Astrocyte (in vitro differentiated cells and primary cell): ENCODE results near the gene NHERF2. TPM values are rescaled to one million over a fixed set of nuclear protein-coding genes. Genes with fewer than 3 reads are reported as not detected.

Experiments used
- DNase-seq: peaks from one replicate; pipeline ENCODE4 v3.0.0-alpha.2; 2010; ENCODE audit warnings: low read depth
- FAIRE-seq: peaks from 2 replicates; lab custom pipeline; 2011; peaks lifted over from hg19 to GRCh38; lab: Jason Lieb, UNC
- H2AFZ ChIP-seq: 2 replicates; pipeline ENCODE4 v1.6.0; 2012; ENCODE audit warnings: low read depth, low read length, inconsistent platforms
- H3K27ac ChIP-seq: 2 replicates; pipeline ENCODE4 v1.5.1; 2011; ENCODE audit warnings: low read depth, low read length, inconsistent platforms
- H3K27me3 ChIP-seq: 2 replicates; pipeline ENCODE4 v1.6.0; 2011; ENCODE audit warnings: low read length, inconsistent platforms; ENCODE audit not compliant: insufficient read depth
- H3K36me3 ChIP-seq: 2 replicates; pipeline ENCODE4 v1.5.1; 2011; ENCODE audit warnings: low read length, inconsistent platforms; ENCODE audit not compliant: insufficient read depth
- H3K4me1 ChIP-seq: 2 replicates; pipeline ENCODE4 v1.5.1; 2011; ENCODE audit warnings: low read length, inconsistent platforms; ENCODE audit not compliant: insufficient read depth
- H3K4me2 ChIP-seq: 2 replicates; pipeline ENCODE4 v1.6.0; 2012; ENCODE audit warnings: low read length, inconsistent platforms
- H3K4me3 ChIP-seq: 2 replicates; pipeline ENCODE4 v1.5.1; 2011; ENCODE audit warnings: low read depth, mild to moderate bottlenecking, low read length, inconsistent platforms; ENCODE audit not compliant: insufficient read depth
- H3K79me2 ChIP-seq: 2 replicates; pipeline ENCODE4 v1.6.0; 2012; ENCODE audit warnings: mild to moderate bottlenecking, low read length, inconsistent platforms; ENCODE audit not compliant: insufficient read depth
- H3K9ac ChIP-seq: 2 replicates; pipeline ENCODE4 v1.6.0; 2012; ENCODE audit warnings: mild to moderate bottlenecking, low read length, inconsistent platforms
- H3K9me3 ChIP-seq: 2 replicates; pipeline ENCODE4 v1.5.1; 2012; ENCODE audit warnings: low read depth, mild to moderate bottlenecking, low read length, inconsistent platforms; ENCODE audit not compliant: insufficient read depth
- H4K20me1 ChIP-seq: 2 replicates; pipeline ENCODE4 v1.6.0; 2012; ENCODE audit warnings: low read length, inconsistent platforms; ENCODE audit not compliant: insufficient read depth
- H3K27ac Mint-ChIP-seq: one replicate; pipeline ENCODE4 v1.8.0; 2021; ENCODE audit warnings: mild to moderate bottlenecking, mixed read lengths; ENCODE audit not compliant: unreplicated experiment
- H3K27me3 Mint-ChIP-seq: one replicate; pipeline ENCODE4 v1.8.0; 2021; ENCODE audit warnings: low read depth, mixed read lengths; ENCODE audit not compliant: unreplicated experiment
- H3K36me3 Mint-ChIP-seq: one replicate; pipeline ENCODE4 v1.8.0; 2021; ENCODE audit warnings: low read depth, mixed read lengths; ENCODE audit not compliant: unreplicated experiment
- H3K4me1 Mint-ChIP-seq: one replicate; pipeline ENCODE4 v1.8.0; 2021; ENCODE audit warnings: low read depth, mixed read lengths; ENCODE audit not compliant: unreplicated experiment
- H3K4me3 Mint-ChIP-seq: one replicate; pipeline ENCODE4 v1.8.0; 2021; ENCODE audit warnings: mild to moderate bottlenecking, moderate library complexity, mixed read lengths; ENCODE audit not compliant: unreplicated experiment
- H3K9me3 Mint-ChIP-seq: one replicate; pipeline ENCODE4 v1.8.0; 2021; ENCODE audit warnings: mild to moderate bottlenecking, mixed read lengths; ENCODE audit not compliant: unreplicated experiment
- EZH2 ChIP-seq: IDR thresholded peaks from 2 replicates; pipeline ENCODE4 v1.6.1; 2012; ENCODE audit warnings: mild to moderate bottlenecking, low read length, inconsistent platforms; ENCODE audit not compliant: insufficient read depth
- total RNA-seq: library from RNA; stranded (reverse); gene quantifications from 2 replicates; pipeline ENCODE4 v1.2.1, GENCODE V29; 2021
- TF ChIP-seq, protein P1 (sequence below): IDR thresholded peaks from 2 replicates; pipeline ENCODE4 v1.5.1; 2011; ENCODE audit warnings: low read depth, mild to moderate bottlenecking, inconsistent platforms, low read length, moderate library complexity; ENCODE audit not compliant: insufficient read depth

Gene NHERF2
- total RNA-seq, 1 donor from 2014 or later: 92.5 TPM

DNA sequence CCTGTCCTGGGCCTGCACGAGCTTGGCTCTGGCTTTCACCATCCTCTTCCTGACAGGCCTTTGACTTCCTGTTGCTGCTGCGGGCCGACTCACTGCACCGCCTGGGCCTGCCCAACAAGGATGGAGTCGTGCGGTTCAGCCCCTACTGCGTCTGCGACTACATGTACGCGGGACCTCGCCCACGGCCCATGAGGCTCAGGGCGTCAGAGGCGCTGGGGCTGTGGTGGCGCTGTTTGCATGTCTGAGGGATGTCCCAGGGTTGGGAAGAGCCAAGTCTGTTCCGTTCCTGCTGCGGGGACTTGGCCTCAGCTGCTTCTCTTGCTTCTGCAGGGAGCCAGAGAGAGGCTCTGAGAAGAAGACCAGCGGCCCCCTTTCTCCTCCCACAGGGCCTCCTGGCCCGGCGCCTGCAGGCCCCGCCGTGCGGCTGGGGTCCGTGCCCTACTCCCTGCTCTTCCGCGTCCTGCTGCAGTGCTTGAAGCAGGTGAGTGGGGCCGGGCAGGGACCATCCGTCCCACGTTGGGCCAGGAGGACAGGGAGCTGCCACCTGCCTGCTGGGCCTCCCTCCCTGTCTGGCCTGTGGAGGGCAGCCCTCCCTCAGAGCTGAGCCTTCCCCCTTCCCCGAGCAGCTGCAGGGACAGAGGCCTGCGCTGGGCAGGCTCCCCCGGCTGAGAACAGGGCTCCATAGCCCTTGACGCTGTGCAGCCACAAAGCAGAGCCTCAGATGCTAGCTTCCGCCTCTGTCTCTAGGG is 44.9 kb downstream of the NHERF2 start:
- FAIRE-seq (no peak), DNase-seq (no peak)
- TF ChIP-seq, protein P1, sequence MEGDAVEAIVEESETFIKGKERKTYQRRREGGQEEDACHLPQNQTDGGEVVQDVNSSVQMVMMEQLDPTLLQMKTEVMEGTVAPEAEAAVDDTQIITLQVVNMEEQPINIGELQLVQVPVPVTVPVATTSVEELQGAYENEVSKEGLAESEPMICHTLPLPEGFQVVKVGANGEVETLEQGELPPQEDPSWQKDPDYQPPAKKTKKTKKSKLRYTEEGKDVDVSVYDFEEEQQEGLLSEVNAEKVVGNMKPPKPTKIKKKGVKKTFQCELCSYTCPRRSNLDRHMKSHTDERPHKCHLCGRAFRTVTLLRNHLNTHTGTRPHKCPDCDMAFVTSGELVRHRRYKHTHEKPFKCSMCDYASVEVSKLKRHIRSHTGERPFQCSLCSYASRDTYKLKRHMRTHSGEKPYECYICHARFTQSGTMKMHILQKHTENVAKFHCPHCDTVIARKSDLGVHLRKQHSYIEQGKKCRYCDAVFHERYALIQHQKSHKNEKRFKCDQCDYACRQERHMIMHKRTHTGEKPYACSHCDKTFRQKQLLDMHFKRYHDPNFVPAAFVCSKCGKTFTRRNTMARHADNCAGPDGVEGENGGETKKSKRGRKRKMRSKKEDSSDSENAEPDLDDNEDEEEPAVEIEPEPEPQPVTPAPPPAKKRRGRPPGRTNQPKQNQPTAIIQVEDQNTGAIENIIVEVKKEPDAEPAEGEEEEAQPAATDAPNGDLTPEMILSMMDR: no peak
- no peak for TF ChIP-seq EZH2
- H3K4me2 ChIP-seq: no peak overlapping the region
- no peaks in the 10 kb centered on the region for H3K9me3 Mint-ChIP-seq
- no peaks in the 10 kb centered on the region for H3K4me1 Mint-ChIP-seq
- no peaks in the 10 kb centered on the region for H3K27me3 ChIP-seq
- H3K36me3 Mint-ChIP-seq: peaks cover 27% of the 10 kb centered on the region
- H3K9me3 ChIP-seq: no peaks in the 10 kb centered on the region
- H3K27me3 Mint-ChIP-seq: no peaks in the 10 kb centered on the region
- H3K9ac ChIP-seq: no peak overlapping the region
- no peaks in the 10 kb centered on the region for H4K20me1 ChIP-seq
- no peaks in the 10 kb centered on the region for H3K4me1 ChIP-seq
- H3K27ac Mint-ChIP-seq: no peak overlapping the region
- peaks cover 8% of the 10 kb centered on the region for H3K36me3 ChIP-seq
- H2AFZ ChIP-seq: no peak overlapping the region
- H3K4me3 Mint-ChIP-seq: no peak overlapping the region
- no peak overlapping the region for H3K27ac ChIP-seq
- H3K4me3 ChIP-seq: no peak overlapping the region
- no peaks in the 10 kb centered on the region for H3K79me2 ChIP-seq

DNA sequence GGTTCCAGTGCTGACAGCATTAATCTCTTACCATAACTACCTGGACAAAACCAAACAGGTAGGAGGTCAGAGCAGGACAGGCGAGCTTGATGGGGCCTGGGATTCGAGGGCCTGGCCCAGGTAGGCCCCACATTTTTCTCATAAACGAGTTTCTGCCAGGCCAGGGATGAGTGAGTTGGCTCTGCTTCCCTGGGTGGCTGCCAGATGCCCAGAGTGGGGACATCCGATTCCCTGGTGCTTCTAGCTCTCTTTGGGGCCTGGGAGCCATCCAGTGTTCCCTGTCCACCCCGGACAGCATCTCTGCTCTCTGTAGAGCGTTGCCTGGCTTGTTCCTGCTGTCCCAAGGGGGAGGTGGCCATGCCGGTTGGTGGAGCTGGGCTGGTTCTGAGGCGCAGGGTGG is 46.2 kb downstream of the NHERF2 start:
- Histone ChIP-seq H4K20me1 (no peaks in the 10 kb centered on the region), H3K79me2 (no peaks in the 10 kb centered on the region), H3K9me3 (no peaks in the 10 kb centered on the region), H3K4me2 (no peak overlapping the region), H3K4me1 (no peaks in the 10 kb centered on the region), H3K4me3 (no peak overlapping the region), H2AFZ (no peak overlapping the region), H3K9ac (no peak overlapping the region), H3K27ac (no peak overlapping the region), H3K36me3 (peaks cover 7% of the 10 kb centered on the region), H3K27me3 (no peaks in the 10 kb centered on the region)
- TF ChIP-seq, protein P1: no peak
- TF ChIP-seq EZH2: no peak
- Mint-ChIP-seq H3K36me3 (peaks cover 23% of the 10 kb centered on the region), H3K27me3 (no peaks in the 10 kb centered on the region), H3K27ac (no peak overlapping the region), H3K9me3 (no peaks in the 10 kb centered on the region), H3K4me3 (no peak overlapping the region), H3K4me1 (no peaks in the 10 kb centered on the region)
- no peak for FAIRE-seq
- DNase-seq: no peak

GRCh38 chr16:2074071-2074470 is 47.4 kb downstream of the NHERF2 start:
- H3K36me3 ChIP-seq: peaks cover under 1% of the 10 kb centered on the region
- no peak overlapping the region for H3K4me2 ChIP-seq
- no peaks in the 10 kb centered on the region for H3K79me2 ChIP-seq
- H3K4me3 ChIP-seq: no peak overlapping the region
- no peaks in the 10 kb centered on the region for H3K27me3 ChIP-seq
- no peak overlapping the region for H3K4me3 Mint-ChIP-seq
- no peak for FAIRE-seq
- TF ChIP-seq EZH2: no peak
- TF ChIP-seq, protein P1: no peak
- H2AFZ ChIP-seq: no peak overlapping the region
- no peaks in the 10 kb centered on the region for H3K4me1 Mint-ChIP-seq
- H3K9ac ChIP-seq: no peak overlapping the region
- peaks cover 22% of the 10 kb centered on the region for H3K36me3 Mint-ChIP-seq
- H3K27me3 Mint-ChIP-seq: no peaks in the 10 kb centered on the region
- no peaks in the 10 kb centered on the region for H3K4me1 ChIP-seq
- H3K27ac Mint-ChIP-seq: no peak overlapping the region
- no peaks in the 10 kb centered on the region for H3K9me3 Mint-ChIP-seq
- no peak for DNase-seq
- H4K20me1 ChIP-seq: no peaks in the 10 kb centered on the region
- no peak overlapping the region for H3K27ac ChIP-seq
- H3K9me3 ChIP-seq: no peaks in the 10 kb centered on the region
